Heart left ventricle (tissue), 16 donors: ENCODE results near the gene FER1L5. TPM values are rescaled to one million over a fixed set of nuclear protein-coding genes. Genes with fewer than 3 reads are reported as not detected.

ENCODE experiments used
- ATAC-seq, 4 donors: fragments of 200-7000 bp; cut with Tn5 transposase; one replicate each; pipeline ENCODE4 v1.9.1; 2020 to 2022; ENCODE audit warnings: moderate library complexity in 4 of 4, mild to moderate bottlenecking in 3 of 4, moderate number of reproducible peaks in 1 of 4
- DNase-seq, 5 donors: peaks; one replicate each; pipeline ENCODE4 v3.0.0-alpha.2; 2020
- H3K27ac ChIP-seq, 12 donors: fragments of 200-600 bp; sonication (generic) in 4 of 12; one replicate each; pipeline versions ENCODE4 v1.5.0 to v1.8.0; 2016 to 2022; ENCODE audit warnings: mild to moderate bottlenecking in 2 of 12
- H3K27me3 ChIP-seq, 9 donors: fragments of 200-600 bp; sonication (generic) in 2 of 9; one replicate each; pipeline versions ENCODE4 v1.5.1 to v1.8.0; 2016 to 2022; ENCODE audit warnings: mild to moderate bottlenecking in 3 of 9
- H3K36me3 ChIP-seq, 9 donors: fragments of 200-600 bp; sonication (generic) in 2 of 9; one replicate each; pipeline versions ENCODE4 v1.5.0 to v1.8.0; 2018 to 2022; ENCODE audit warnings: mild to moderate bottlenecking in 2 of 9
- H3K4me1 ChIP-seq, 12 donors: fragments of 200-600 bp; sonication (generic) in 4 of 12; one replicate each; pipeline versions ENCODE4 v1.5.0 to v1.8.0; 2016 to 2022; ENCODE audit warnings: mild to moderate bottlenecking in 3 of 12
- H3K4me3 ChIP-seq, 12 donors: fragments of 200-600 bp; sonication (generic) in 4 of 12; one replicate each; pipeline versions ENCODE4 v1.5.0 to v1.8.0; 2017 to 2022; ENCODE audit warnings: mild to moderate bottlenecking in 9 of 12, moderate library complexity in 4 of 12
- H3K9me3 ChIP-seq, 12 donors: fragments of 200-600 bp; sonication (generic) in 4 of 12; one replicate each; pipeline versions ENCODE4 v1.5.0 to v1.8.0; 2016 to 2022; ENCODE audit warnings: mild to moderate bottlenecking in 1 of 12
- CTCF ChIP-seq, 12 donors: fragments of 200-600 bp; sonication (generic) in 4 of 12; IDR thresholded peaks; one replicate each; pipeline versions ENCODE4 v1.5.0 to v1.8.0; 2018 to 2022; ENCODE audit warnings: antibody characterized with exemption in 12 of 12, mild to moderate bottlenecking in 5 of 12
- POLR2A ChIP-seq, 2 donors: fragments of 450-650 bp; IDR thresholded peaks; one replicate each; pipeline ENCODE4 v1.6.1; 2017; ENCODE audit warnings: antibody characterized with exemption in 2 of 2, mild to moderate bottlenecking in 2 of 2, moderate library complexity in 2 of 2
- WGBS, 4 donors: extraction: QIAGEN DNeasy Blood & Tissue Kit in 2 of 4; methylation state at CpG; one replicate each; pipeline versions ENCODE4 v1.1.5 to v1.1.7; 2013 to 2018; 5-methylcytosine and 5-hydroxymethylcytosine counted together
- intact Hi-C, 10 donors: fragments of 100-400 bp; cut with DNase I; formaldehyde crosslinking; loops; one replicate each; pipeline versions ENCODE4 v1.11.1 to v1.14.2; 2022
- polyA plus RNA-seq, 2 donors: library from polyadenylated mRNA; stranded (reverse); fragments of 200-250 nt; gene quantifications; one replicate each; pipeline ENCODE4 v1.2.3, GENCODE V29; 2013
- total RNA-seq, 9 donors: library from RNA; depleted of rRNA in 2 of 9; stranded (reverse); fragments of >200 nt in 2 of 9; fragmentation: NEBNext Ultra II Directional in 3 of 9; extraction: Animal tissue kit (Norgen Biotek cat#: 25700) in 3 of 9; gene quantifications; one replicate each; pipeline versions ENCODE4 v1.1.0 to v1.2.4, GENCODE V29; 2016 to 2023
- donor health status: ischemic (EF 13 %, LVEDD 7.1; RV severe dilation, severe dysfunction).
- donor health status: healthy with polysubstance abuse.
- donor health status: DM: no; HTN: yes; CAD: no.
- donor health status: DM: no; HTN: no; CAD: no.
- donor health status: ischemic (EF 25% LVEDD 6.9; RV normal size, moderate dysfunction).
- donor health status: ischemic (EF 25% LVEDD 5.7; RV mildly dilated, moderate dysfunction).
- donor health status: healthy.
- donor health status: DM: yes; HTN: yes; CAD: no.
- donor health status: ischemic (EF 35%, LVEDD 5.7; RV mildly dilated, moderate dysfunction).
- donor health status: nonischemic (EF 11% LVEDD 7.7; RV severe dilation, severe dysfunction).
- donor health status: DM: yes; HTN: yes; CAD: no.
- donor health status: PGD.
- donor health status: ischemic (EF 29% LVEDD 5.4; RV normal size, mild dysfunction).
- donor health status: nonischemic (EF 23%, LVEDD 6.1; RV moderate dilation, normal function).

The FER1L5 gene
- total and polyA plus RNA-seq, 11 donors = 0.01 to 0.15 (median 0.07) TPM; not detected in 7

DNA sequence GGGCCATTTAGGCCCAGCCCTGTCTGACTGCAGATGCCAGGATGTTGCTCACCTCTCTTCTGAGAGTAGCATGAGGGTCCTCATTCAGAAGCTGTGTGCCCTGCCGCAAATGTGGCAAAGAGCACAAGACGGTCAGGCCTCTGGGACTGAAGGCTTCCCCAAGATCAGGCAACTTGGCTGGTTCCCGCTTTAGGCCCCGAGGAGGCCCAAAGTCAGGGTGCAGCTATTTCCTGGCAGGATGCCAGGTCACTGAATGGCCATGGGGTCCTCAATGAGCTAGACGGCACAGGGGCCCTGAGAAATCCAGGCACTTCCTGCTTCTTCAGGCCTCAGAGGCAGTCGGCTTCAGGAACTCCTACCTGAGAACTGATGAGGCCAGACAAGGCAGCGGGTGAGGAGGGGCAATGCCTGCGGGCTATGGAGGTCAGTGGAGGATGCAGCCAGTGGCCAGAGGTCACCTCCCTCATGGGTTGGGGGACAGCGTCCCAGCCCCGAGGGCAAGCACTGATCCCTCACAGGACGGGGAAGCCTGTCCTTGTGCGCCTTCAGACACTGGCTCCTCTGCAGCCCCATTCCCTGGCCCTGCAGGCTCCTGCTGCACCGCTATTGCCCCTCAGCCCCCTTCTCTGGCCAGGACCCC is 52.4 kb downstream of the FER1L5 start:
- DNase-seq (no peak), ATAC-seq (no peak)
- Histone ChIP-seq H3K27ac (no peak overlapping the region), H3K4me1 (no peaks in the 10 kb centered on the region), H3K9me3 (no peaks in the 10 kb centered on the region), H3K36me3 (no peaks in the 10 kb centered on the region), H3K4me3 (no peak overlapping the region), H3K27me3 (no peaks in the 10 kb centered on the region)
- 76 to 86% (median 85%) methylated on average over 8 to 13 of the region's 13 CpGs for WGBS, 4 donors
- TF ChIP-seq CTCF (IDR thresholded peaks at IDR 0.05) (no peak), POLR2A (IDR thresholded peaks at IDR 0.05) (no peak)
- intact Hi-C loops = no loop called here

- ATAC-seq = no peak
- no peak for TF ChIP-seq CTCF (IDR thresholded peaks at IDR 0.05)
- no peak for TF ChIP-seq POLR2A (IDR thresholded peaks at IDR 0.05)
- 78 to 83% (median 81%) methylated on average over 11 to 15 of the region's 15 CpGs for WGBS, 4 donors
Observed at GRCh38 chr2:96695602-96696001, 53.0 kb downstream of the FER1L5 start.

GRCh38 chr2:96697476-96697875 is 54.9 kb downstream of the FER1L5 start:
- no peaks in the 10 kb centered on the region for H3K4me1 ChIP-seq
- no peak overlapping the region for H3K4me3 ChIP-seq
- intact Hi-C loops = no loop called here
- 86 to 91% (median 87%) methylated on average over 2 of the region's 2 CpGs for WGBS, 4 donors
- peaks cover 0 to 4% (median 0%) of the 10 kb centered on the region in 9 donors for H3K36me3 ChIP-seq
- TF ChIP-seq CTCF (IDR thresholded peaks at IDR 0.05) (no peak), POLR2A (IDR thresholded peaks at IDR 0.05) (no peak)
- H3K9me3 ChIP-seq = no peaks in the 10 kb centered on the region
- ATAC-seq (no peak), DNase-seq (no peak)
- no peaks in the 10 kb centered on the region for H3K27me3 ChIP-seq
- H3K27ac ChIP-seq = no peak overlapping the region

More at GRCh38 chr2:96695602-96696001, 53.0 kb downstream of the FER1L5 start:
- Histone ChIP-seq H3K27me3 (no peaks in the 10 kb centered on the region), H3K9me3 (no peaks in the 10 kb centered on the region), H3K27ac (no peak overlapping the region), H3K4me3 (no peak overlapping the region), H3K36me3 (no peaks in the 10 kb centered on the region), H3K4me1 (no peaks in the 10 kb centered on the region)
- DNase-seq = no peak
- intact Hi-C loops = no loop called here

DNA sequence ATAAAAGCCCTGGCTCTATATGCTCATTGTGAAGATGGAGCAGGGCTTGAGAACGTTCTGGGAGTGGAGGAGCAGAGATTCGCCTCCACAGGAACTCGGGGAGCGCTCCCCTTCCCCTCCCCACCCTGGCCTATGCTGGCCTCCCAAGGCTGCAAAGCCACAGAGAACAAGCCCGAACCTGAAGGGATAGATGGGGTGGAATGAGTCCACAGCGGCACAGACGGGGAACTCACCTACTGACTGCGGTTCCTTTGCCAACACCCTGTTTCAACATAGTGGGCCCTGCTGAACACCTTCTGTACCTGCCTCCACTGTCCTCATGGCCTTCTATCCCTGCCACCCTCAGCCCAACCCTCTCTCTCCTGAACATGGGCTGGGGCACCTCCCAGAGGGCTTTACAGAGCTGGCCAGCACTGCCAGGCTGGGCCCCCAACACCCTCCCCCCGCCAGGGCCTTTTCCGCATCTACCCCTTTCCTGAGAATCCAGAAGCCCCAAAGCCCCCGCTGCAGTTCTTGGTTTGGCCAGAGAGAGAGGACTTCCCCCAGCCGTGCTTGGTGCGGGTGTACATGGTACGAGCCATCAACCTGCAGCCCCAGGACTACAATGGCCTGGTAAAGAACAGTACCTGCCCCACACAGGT is 55.8 kb downstream of the FER1L5 start:
- intact Hi-C loops = no loop called here
- DNase-seq = no peak
- 92 to 98% (median 94%) methylated on average over 14 of the region's 14 CpGs for WGBS, 4 donors

More for the DNA sequence above, 55.8 kb downstream of the FER1L5 start:
- TF ChIP-seq CTCF (IDR thresholded peaks at IDR 0.05) (no peak), POLR2A (IDR thresholded peaks at IDR 0.05) (no peak)
- H3K4me3 ChIP-seq = no peak overlapping the region
- no peaks in the 10 kb centered on the region for H3K27me3 ChIP-seq
- no peak overlapping the region for H3K27ac ChIP-seq
- ATAC-seq = no peak
- no peaks in the 10 kb centered on the region for H3K9me3 ChIP-seq
- H3K36me3 ChIP-seq = peaks cover 0 to 11% (median 5%) of the 10 kb centered on the region in 9 donors
- H3K4me1 ChIP-seq = no peaks in the 10 kb centered on the region
